HEK293T (cell line): Measurements from ENCODE around the gene MACC1.

Experiments used
- CTBP1 ChIP-seq: fragments of 450-650 bp; IDR thresholded peaks from 2 replicates; pipeline ENCODE4 v1.6.1; 2016; ENCODE audit warnings: borderline replicate concordance
- SP1 ChIP-seq: fragments of 450-650 bp; IDR thresholded peaks from 2 replicates; pipeline ENCODE4 v1.6.1; 2017
- SUZ12 ChIP-seq: fragments of 450-650 bp; IDR thresholded peaks from 2 replicates; pipeline ENCODE4 v1.6.1; 2016; ENCODE audit warnings: mild to moderate bottlenecking
- ZNF384 ChIP-seq: fragments of 450-650 bp; IDR thresholded peaks from 2 replicates; pipeline ENCODE4 v1.6.1; 2016

DNA sequence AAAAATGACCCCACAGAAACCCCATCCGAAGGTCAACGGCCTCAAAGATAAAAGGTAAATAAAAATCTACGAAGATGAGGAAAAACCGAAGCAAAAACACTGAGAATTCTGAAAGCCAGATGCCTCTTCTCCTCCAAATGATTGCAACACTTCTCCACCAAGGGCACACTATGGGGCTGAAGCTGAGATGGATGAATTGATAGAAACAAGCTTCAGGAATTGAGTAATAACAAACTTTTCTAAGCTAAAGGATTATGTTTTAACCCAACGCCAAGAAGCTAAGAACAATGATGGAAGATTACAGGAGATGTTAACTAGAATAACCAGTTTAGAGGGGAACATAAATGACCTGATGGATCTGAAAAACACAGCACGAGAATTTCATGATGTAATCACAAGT lies 127.8 kb downstream of the MACC1 start:
- TF ChIP-seq SP1 (no peak), ZNF384 (no peak), CTBP1 (no peak), SUZ12 (no peak)
